Eye (tissue), 1 donor: ENCODE measurements around the gene GFPT2.
"Not testable (repeated sequence)": the region's sequence is repeated elsewhere in the genome, so short reads cannot be mapped to it uniquely, and the experiment has no call there.

Experiments
- DNase-seq: peaks from one replicate; pipeline ENCODE4 v3.0.0-alpha.2; 2015

GFPT2 gene

GRCh38 chr5:180303226-180304015 lies 49.7 kb downstream of the GFPT2 start:
- no peak for DNase-seq

GRCh38 chr5:180302256-180302655 lies 50.9 kb downstream of the GFPT2 start:
- no peak for DNase-seq

DNA sequence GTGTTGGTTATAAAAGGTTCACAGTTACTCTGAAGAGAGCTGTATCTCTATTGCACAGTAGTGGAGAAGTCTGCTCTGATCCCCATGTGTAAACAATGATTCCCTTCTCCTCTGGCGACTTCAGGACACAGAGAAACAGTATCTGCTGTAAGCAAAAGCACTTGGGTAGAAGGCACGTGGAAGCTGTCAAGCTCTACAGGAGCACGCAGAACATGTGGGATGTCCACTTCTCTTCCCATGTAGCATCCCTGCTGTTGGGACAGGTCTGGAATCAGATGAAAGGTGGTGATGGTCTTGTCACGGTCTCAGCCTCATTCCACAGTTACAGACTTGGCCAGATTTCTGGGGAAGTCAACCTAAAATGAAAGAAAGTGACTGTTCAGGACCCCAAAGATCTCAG lies 51.9 kb downstream of the GFPT2 start:
- no peak for DNase-seq

- no peak for DNase-seq
Observed at GRCh38 chr5:180299526-180299925, 53.6 kb downstream of the GFPT2 start.

DNA sequence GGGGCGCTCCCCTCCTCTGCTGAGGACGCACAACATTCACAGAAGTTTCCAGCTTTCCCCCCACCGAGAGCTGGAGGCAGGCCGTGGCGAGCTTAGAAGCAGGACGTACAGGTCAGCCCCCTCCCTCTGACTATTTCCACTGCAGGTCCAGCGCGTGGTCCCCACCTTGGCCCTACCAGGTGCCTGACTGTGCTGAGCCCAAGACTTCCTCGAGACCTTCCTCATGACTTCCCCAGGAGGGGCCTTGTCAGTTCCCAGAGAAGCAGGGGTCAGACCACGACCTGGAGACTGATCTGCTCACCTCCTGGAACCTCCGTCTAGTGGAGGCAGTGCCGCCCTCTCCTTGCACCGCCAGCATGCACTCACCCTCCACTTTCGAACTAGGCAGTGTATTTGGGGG lies 54.1 kb downstream of the GFPT2 start:
- not testable (repeated sequence) for DNase-seq

DNA sequence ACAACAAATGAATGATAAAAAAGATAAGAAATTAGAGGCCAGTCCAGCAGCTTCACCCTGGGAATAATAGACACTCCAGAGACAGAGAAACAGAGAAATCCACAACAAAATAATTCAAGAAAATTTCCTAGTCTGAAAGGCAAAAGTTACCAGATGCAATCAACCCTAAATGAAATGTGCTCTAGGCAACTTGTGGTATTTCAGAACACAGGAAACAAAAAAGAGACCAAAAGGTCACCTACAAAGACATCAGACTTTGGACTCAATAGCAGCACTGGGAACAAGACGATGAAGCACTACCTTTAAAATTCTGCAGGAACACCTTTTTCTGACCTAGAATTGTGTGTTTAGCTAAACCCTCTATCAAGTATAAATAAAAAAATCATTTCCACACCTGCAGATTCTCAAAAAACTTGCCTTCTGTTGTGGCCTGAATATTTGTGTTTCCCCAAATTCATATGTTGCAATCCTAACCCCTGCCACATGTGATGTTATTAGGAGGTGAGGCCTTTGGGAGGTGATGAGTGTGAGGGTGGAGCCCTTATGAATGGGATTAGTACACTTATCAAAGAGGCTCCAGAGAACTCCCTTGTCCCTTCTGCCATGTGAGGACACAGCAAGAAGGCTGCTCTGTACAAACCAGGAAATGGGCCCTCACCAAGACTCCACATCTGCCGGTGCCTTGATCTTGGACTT lies 55.4 kb downstream of the GFPT2 start:
- no peak for DNase-seq

GRCh38 chr5:180296771-180297170 lies 56.4 kb downstream of the GFPT2 start:
- DNase-seq = no peak

GRCh38 chr5:180294913-180295555 lies 58.1 kb downstream of the GFPT2 start:
- no peak for DNase-seq

DNA sequence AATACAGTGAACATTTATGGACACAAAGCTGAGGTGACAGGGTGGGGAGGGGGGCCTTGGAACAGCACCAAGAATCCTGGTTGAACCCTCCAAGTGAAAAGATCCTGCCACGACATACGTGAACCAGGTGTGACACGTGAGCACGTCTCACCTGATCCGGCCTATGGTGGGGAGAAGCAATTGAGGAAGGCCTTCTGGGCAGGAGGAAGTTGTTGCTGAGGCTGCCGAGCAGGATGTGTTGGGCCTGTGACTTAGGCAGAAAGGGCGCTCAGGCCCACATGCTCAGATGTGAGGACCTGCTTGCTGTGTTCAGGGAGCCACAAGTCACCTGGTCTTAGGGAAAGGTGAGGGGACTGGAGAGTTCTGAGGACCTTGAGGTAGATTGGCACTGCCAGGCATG lies 58.7 kb downstream of the GFPT2 start:
- no peak for DNase-seq

DNA sequence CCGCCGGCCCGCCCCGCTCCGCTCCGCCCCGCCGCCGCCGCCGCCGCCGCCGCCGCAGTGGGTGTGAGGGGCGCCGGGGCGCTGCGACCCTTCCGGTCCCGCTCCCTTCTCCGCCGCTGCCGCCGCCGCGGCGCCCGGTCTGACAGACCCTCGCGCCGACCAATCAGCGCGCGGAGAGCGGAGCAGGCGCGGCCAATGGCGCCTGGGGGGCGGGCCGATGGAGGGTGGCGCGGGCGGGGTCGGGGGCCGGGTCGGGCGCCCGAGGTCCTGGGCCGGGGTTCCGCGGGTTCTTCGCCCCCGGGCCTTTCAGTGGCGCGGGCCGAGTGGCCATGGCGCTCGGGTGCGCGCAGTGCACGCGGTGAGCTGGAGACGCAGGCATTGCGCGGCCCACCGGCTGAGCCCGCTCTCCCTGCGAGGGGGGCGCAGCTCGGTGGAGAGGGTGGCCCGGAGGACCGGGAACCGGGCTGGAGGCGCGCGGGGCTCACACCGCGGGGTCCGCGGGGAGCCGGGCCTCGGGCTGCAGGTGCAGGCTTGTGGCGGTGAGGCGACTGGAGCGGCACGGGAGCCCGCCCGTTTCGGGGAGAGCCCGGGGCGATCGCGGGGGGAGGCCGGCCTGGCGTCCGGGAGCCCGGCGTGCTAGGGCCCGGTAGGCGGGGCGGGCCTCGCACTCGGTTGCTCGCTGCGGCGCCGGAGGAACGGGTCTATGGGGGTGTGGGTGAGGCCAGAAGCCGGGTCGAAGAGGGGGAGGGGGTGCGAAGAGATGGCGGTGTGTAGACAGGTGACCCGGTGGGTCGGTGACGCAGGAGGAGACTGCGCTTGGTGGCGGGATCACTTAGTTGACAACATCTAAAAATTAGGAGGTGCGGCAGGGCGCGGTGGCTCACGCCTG lies 60.9 kb downstream of the GFPT2 start, which contains the start of gene MAPK9:
Gene MAPK9, minus strand, starts transcription at position 141 of the 889 bp plus-strand sequence. CDS start 11,522 bp downstream, outside the sequence.
- DNase-seq = peak; percentile 95

GRCh38 chr5:180291234-180291940 lies 61.7 kb downstream of the GFPT2 start:
- DNase-seq = peak; percentile 50

DNA sequence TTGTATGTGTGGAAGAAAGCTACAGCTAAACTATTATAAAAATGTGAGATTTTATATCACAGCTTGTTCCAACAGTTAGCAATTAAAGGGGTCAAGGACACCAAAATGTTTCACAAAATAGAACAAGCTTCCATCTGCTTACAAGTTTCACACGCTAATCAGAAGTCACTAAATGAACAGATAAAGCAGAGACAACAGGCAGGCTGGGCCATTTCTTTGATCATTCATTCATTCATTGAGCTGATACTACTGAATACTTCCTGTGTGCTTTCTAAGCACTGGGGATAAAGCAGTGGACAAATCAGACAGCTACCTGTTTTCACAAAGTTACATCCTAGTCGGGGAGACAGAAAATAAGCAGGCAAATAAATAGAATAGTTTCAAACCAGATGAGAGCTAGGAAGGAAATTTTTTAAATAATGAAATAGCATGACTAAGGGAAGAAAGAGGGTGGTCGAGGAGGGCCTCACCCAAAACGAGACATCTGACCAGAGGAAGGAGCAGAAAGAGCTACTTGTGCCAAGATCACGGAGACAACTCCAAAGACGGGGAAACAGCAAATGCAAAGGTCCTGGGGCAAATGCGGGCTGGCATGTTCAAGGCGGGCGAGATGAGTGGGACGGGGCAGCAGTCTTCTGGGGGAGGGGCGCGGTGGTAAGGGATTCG lies 62.4 kb downstream of the GFPT2 start:
- DNase-seq = no peak

DNA sequence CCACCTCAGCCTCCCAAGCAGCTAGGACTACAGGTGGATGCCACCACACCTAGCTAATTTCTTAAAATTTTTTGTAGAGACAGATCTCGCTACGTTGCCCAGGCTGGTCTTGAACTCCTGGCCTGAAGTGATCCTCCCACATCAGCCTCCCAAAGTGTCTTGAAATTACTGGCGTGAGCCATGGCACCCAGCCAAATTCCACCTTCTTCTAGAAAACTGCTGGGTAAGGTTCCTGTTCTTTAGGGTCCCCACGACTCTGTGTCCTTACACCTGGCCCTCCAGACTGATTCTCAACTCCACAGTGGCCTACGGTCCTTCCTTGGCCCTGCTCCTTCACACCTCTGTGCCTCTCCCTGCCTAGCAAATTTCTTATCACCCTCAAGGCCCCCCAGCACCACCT lies 63.2 kb downstream of the GFPT2 start:
- no peak for DNase-seq

GRCh38 chr5:180289433-180289832 lies 63.7 kb downstream of the GFPT2 start:
- DNase-seq = no peak

- no peak for DNase-seq
Observed at GRCh38 chr5:180287868-180288267, 65.3 kb downstream of the GFPT2 start.

- no peak for DNase-seq
Observed at GRCh38 chr5:180287404-180287803, 65.7 kb downstream of the GFPT2 start.

DNA sequence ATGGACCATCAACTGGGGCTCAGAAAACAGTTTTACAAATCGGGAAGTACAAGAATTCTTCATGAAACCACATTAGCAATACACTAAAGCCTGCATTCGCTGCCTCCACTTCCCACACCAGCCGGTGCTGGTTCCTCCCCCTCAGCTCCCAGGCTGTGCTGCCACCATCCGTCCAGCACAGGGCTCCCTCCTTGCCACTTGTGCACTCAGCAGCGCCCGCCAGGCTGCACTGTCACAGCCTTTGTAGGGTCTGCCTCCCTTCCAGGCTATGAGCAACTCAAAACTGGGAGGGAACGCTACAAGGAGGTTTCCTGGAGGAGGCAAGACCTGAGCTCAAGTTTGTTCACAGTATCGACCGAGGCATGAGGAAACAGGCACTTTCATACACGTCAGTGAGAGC lies 69.0 kb downstream of the GFPT2 start:
- DNase-seq = no peak

- no peak for DNase-seq
Observed at GRCh38 chr5:180283026-180283615, 70.0 kb downstream of the GFPT2 start.

- DNase-seq = no peak
Observed at GRCh38 chr5:180282281-180282680, 70.9 kb downstream of the GFPT2 start.

DNA sequence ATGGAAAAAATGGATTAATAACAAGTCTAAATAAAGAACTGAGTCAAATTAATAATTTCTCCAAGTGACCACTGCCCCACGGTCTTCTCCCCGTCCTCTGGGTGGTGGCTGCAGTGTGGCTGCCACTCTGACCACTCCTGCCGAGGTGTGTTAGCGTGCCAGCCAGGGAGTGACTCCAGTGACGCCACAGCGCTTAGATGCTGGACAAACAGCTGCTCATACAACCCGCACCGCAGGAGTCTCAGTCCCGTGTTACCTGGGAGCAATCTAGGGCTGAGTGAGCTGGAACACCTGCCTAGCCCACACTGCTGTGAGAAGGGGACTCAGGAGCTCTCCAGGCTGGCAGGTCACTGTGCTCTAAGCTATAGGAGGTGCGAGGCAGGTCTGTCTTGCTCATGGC lies 71.4 kb downstream of the GFPT2 start:
- no peak for DNase-seq

DNA sequence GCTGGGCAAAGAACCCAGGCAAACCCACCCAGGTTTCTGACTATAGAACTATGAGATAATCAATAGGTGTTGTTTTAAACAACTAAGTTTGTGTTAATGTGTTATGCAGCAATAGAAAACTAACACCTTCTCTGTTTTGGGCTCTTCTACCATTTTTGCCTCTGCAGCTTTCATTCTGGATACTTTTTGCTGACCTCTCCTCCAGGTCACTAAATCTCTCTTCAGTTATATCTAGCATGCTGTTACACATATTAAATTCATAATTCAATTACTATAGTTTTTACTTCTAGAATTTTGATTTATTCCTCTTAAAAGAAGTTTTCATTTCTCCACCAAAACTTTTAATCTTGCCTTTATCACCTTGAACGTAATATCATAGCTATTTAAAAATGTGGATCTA lies 78.4 kb downstream of the GFPT2 start:
- DNase-seq = no peak
